Measurements from ENCODE around the gene MINDY1. TPM values are rescaled to one million over a fixed set of nuclear protein-coding genes. Genes with fewer than 3 reads are reported as not detected.

Gene MINDY1
- total RNA-seq, 1 experiment from 2014 or later = 6.8 TPM

DNA sequence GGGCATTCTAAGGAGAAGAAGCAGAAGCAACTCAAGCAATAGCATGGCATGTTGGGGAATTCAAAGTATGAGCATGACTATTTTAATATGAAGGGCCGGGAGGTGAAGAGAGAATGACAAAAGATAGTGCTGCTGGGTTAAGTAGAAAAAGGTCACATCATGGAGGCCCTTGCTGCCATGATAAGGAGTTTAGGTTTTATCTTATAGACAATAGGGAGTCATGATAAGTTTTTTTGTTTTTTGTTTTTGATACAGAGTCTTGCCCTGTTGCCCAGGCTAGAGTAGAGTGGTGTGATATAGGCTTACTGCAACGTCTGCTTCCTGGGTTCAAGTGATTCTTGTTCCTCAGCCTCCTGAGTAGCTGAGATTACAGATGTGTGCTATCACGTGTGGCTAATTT, 32.8 kb upstream of the MINDY1 start:
- Histone ChIP-seq H3K9ac (ENCODE audit: extremely low read depth, insufficient read length, low read length) (peak overlapping the region; percentile 39), H3K4me2 (ENCODE audit: insufficient read depth, insufficient read length, low read length) (no peak overlapping the region), H3K56ac (ENCODE audit: insufficient read length, low read depth, low read length) (no peak overlapping the region), H4K20me1 (ENCODE audit: control insufficient read depth, insufficient read depth, insufficient read length) (no peaks in the 10 kb centered on the region), H3K79me1 (ENCODE audit: insufficient read depth, low read depth, low read length, poor library complexity, severe bottlenecking) (no peaks in the 10 kb centered on the region), H3K18ac (ENCODE audit: insufficient read length, low read depth, low read length) (no peak overlapping the region), H4K8ac (replicated peaks; ENCODE audit: insufficient read length, low read depth, low read length) (no peak overlapping the region), H3K14ac (ENCODE audit: insufficient read depth, low read length) (no peak overlapping the region), H2BK5ac (ENCODE audit: insufficient read length, low read length) (no peak overlapping the region), H2BK12ac (ENCODE audit: insufficient read length, low read depth, low read length) (no peak overlapping the region), H2BK15ac (ENCODE audit: low read depth, low read length) (no peak overlapping the region), H2AK5ac (ENCODE audit: insufficient read length, low read length) (no peak overlapping the region), H3K27me3 (ENCODE audit: insufficient read depth, low read length) (no peaks in the 10 kb centered on the region), H2AFZ (ENCODE audit: low read length) (no peak overlapping the region), H4K91ac (ENCODE audit: insufficient read length, low read depth, low read length) (no peak overlapping the region), H3K23me2 (ENCODE audit: insufficient read length, low read depth, low read length, poor library complexity, severe bottlenecking) (no peaks in the 10 kb centered on the region), H3K4ac (ENCODE audit: low read depth, low read length) (no peak overlapping the region), H3T11ph (ENCODE audit: low read length) (no peak overlapping the region), H3K79me2 (ENCODE audit: insufficient read depth, low read length) (no peaks in the 10 kb centered on the region), H3K23ac (ENCODE audit: insufficient read length, low read depth, low read length) (no peak overlapping the region), H3K9me3 (ENCODE audit: control insufficient read depth, low read depth, low read length) (no peaks in the 10 kb centered on the region), H2BK20ac (ENCODE audit: low read depth, low read length, poor library complexity, severe bottlenecking) (no peak overlapping the region), H4K5ac (ENCODE audit: insufficient read length, low read depth, low read length) (no peak overlapping the region), H2BK120ac (ENCODE audit: low read depth, low read length, poor library complexity, severe bottlenecking) (no peak overlapping the region), H3K4me1 (ENCODE audit: insufficient read depth, low read length) (no peaks in the 10 kb centered on the region; the same call in 1 of the 2 replicates), H3K27ac (ENCODE audit: insufficient read length, low read depth, low read length) (no peak overlapping the region)
- TF ChIP-seq, protein P1, sequence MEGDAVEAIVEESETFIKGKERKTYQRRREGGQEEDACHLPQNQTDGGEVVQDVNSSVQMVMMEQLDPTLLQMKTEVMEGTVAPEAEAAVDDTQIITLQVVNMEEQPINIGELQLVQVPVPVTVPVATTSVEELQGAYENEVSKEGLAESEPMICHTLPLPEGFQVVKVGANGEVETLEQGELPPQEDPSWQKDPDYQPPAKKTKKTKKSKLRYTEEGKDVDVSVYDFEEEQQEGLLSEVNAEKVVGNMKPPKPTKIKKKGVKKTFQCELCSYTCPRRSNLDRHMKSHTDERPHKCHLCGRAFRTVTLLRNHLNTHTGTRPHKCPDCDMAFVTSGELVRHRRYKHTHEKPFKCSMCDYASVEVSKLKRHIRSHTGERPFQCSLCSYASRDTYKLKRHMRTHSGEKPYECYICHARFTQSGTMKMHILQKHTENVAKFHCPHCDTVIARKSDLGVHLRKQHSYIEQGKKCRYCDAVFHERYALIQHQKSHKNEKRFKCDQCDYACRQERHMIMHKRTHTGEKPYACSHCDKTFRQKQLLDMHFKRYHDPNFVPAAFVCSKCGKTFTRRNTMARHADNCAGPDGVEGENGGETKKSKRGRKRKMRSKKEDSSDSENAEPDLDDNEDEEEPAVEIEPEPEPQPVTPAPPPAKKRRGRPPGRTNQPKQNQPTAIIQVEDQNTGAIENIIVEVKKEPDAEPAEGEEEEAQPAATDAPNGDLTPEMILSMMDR (conservative IDR thresholded peaks at IDR 0.05) = no peak
- no peak for DNase-seq
- Mint-ChIP-seq H3K36me3 (ENCODE audit: insufficient read depth in 1 of 3, low read depth in 3 of 3) (peaks cover 0 to 12% (median under 1%) of the 10 kb centered on the region in 3 experiments; a peak in 6 of 7 replicates), H3K9me3 (no peaks in the 10 kb centered on the region), H3K4me3 (no peak overlapping the region), H3K27ac (0 out of 7 replicates have a peak overlapping the region, but pooled peaks of 1 of the 3 experiments have one; percentile 16), H3K4me1 (peaks cover 17 to 21% of the 10 kb centered on the region in 2 experiments), H3K27me3 (ENCODE audit: low read depth) (no peaks in the 10 kb centered on the region; the same call in 1 of the 2 replicates)
- no CpG with 5 or more reads among the region's 3 CpGs for WGBS (ENCODE audit: extremely low coverage, insufficient read length, low lambda C conversion rate)
